ENCODE data around the gene ST6GALNAC3.

ST6GALNAC3 gene

GRCh38 chr1:76583875-76584477 is 509.4 kb downstream of the ST6GALNAC3 start:
- DNase-seq (ENCODE audit: low spot score): no peak

GRCh38 chr1:76585980-76586674 is 511.6 kb downstream of the ST6GALNAC3 start:
- DNase-seq (ENCODE audit: low spot score): no peak

- no peak for DNase-seq (ENCODE audit: low spot score)
Observed at GRCh38 chr1:76587212-76587611, 512.7 kb downstream of the ST6GALNAC3 start.

- DNase-seq (ENCODE audit: low spot score): no peak
Observed at GRCh38 chr1:76591461-76591860, 516.9 kb downstream of the ST6GALNAC3 start.

GRCh38 chr1:76591963-76592362 is 517.4 kb downstream of the ST6GALNAC3 start:
- no peak for DNase-seq (ENCODE audit: low spot score)

- DNase-seq (ENCODE audit: low spot score): no peak
Observed at GRCh38 chr1:76593141-76593540, 518.6 kb downstream of the ST6GALNAC3 start.

GRCh38 chr1:76593618-76594017 is 519.1 kb downstream of the ST6GALNAC3 start:
- no peak for DNase-seq (ENCODE audit: low spot score)

GRCh38 chr1:76595024-76595423 is 520.5 kb downstream of the ST6GALNAC3 start:
- DNase-seq (ENCODE audit: low spot score): no peak

GRCh38 chr1:76601465-76601864 is 526.9 kb downstream of the ST6GALNAC3 start:
- DNase-seq (ENCODE audit: low spot score): no peak

- no peak for DNase-seq (ENCODE audit: low spot score)
Observed at GRCh38 chr1:76607717-76608116, 533.2 kb downstream of the ST6GALNAC3 start.

GRCh38 chr1:76611770-76612445 is 537.4 kb downstream of the ST6GALNAC3 start:
- DNase-seq (ENCODE audit: low spot score): no peak

- DNase-seq (ENCODE audit: low spot score): no peak
Observed at GRCh38 chr1:76613886-76614285, 539.3 kb downstream of the ST6GALNAC3 start.

- no peak for DNase-seq (ENCODE audit: low spot score)
Observed at GRCh38 chr1:76615253-76616035, 540.9 kb downstream of the ST6GALNAC3 start.

- no peak for DNase-seq (ENCODE audit: low spot score)
Observed at GRCh38 chr1:76620371-76620770, 545.8 kb downstream of the ST6GALNAC3 start.

- DNase-seq (ENCODE audit: low spot score): no peak
Observed at GRCh38 chr1:76622774-76623528, 548.4 kb downstream of the ST6GALNAC3 start.

GRCh38 chr1:76625886-76626678 is 551.5 kb downstream of the ST6GALNAC3 start:
- DNase-seq (ENCODE audit: low spot score): no peak

GRCh38 chr1:76627498-76627897 is 553.0 kb downstream of the ST6GALNAC3 start:
- no peak for DNase-seq (ENCODE audit: low spot score)

GRCh38 chr1:76627901-76628300 is 553.4 kb downstream of the ST6GALNAC3 start:
- no peak for DNase-seq (ENCODE audit: low spot score)

GRCh38 chr1:76632136-76632535 is 557.6 kb downstream of the ST6GALNAC3 start:
- no peak for DNase-seq (ENCODE audit: low spot score)

GRCh38 chr1:76635784-76636183 is 561.2 kb downstream of the ST6GALNAC3 start:
- DNase-seq (ENCODE audit: low spot score): no peak

- DNase-seq (ENCODE audit: low spot score): no peak
Observed at GRCh38 chr1:76639181-76639580, 564.6 kb downstream of the ST6GALNAC3 start.

All from CD4-positive, alpha-beta T cell treated with Interleukin-6 at 100 ng/mL for 8 hours (primary cell).